Neutrophil (primary cell): Measurements from ENCODE around the gene NR4A3.

Experiments
- H3K27ac ChIP-seq: fragments of 200-600 bp; sonication (generic); 2 replicates; pipeline ENCODE4 v1.5.1; 2016; ENCODE audit warnings: mild to moderate bottlenecking, moderate library complexity
- H3K27me3 ChIP-seq: fragments of 200-600 bp; sonication (generic); 2 replicates; pipeline ENCODE4 v1.6.0; 2016; ENCODE audit warnings: mild to moderate bottlenecking
- H3K36me3 ChIP-seq: fragments of 200-600 bp; sonication (generic); 2 replicates; pipeline ENCODE4 v1.5.1; 2017
- H3K4me1 ChIP-seq, 2 experiments: fragments of 200-600 bp in 1 of 2; sonication (generic) in 1 of 2; 1 replicate in 1 of 2; 2 replicates in 1 of 2; pipeline versions ENCODE4 v1.5.1 to v1.6.1; 2013 to 2016; ENCODE audit warnings: low read depth in 1 of 2, low read length in 1 of 2, mild to moderate bottlenecking in 1 of 2, moderate library complexity in 1 of 2; ENCODE audit not compliant: control insufficient read depth in 1 of 2, insufficient read depth in 1 of 2
- H3K4me3 ChIP-seq, 2 experiments: fragments of 200-600 bp in 1 of 2; sonication (generic) in 1 of 2; 1 replicate in 1 of 2; 2 replicates in 1 of 2; pipeline ENCODE4 v1.5.1; 2013 to 2016; ENCODE audit warnings: low read depth in 1 of 2, low read length in 1 of 2, mild to moderate bottlenecking in 1 of 2, moderate library complexity in 1 of 2
- H3K9me3 ChIP-seq: fragments of 200-600 bp; sonication (generic); 2 replicates; pipeline ENCODE4 v1.5.1; 2016
- CTCF ChIP-seq: fragments of 200-600 bp; sonication (generic); IDR thresholded peaks from 2 replicates; pipeline ENCODE4 v1.5.1; 2016; ENCODE audit warnings: antibody characterized with exemption

Gene NR4A3

GRCh38 chr9:99825172-99826046 lies 3.7 kb downstream of the NR4A3 start:
- H3K4me3 ChIP-seq: peak overlapping the region; percentile 78 to 99

GRCh38 chr9:99826579-99826978 lies 4.9 kb downstream of the NR4A3 start:
- Histone ChIP-seq H3K27ac (no peak overlapping the region), H3K4me3 (no peak overlapping the region), H3K4me1 (peaks cover 49 to 60% of the 10 kb centered on the region in 2 experiments), H3K36me3 (no peaks in the 10 kb centered on the region), H3K27me3 (peaks cover 98% of the 10 kb centered on the region), H3K9me3 (no peaks in the 10 kb centered on the region)
- no peak for TF ChIP-seq CTCF

More at GRCh38 chr9:99825172-99826046, 3.7 kb downstream of the NR4A3 start:
- Histone ChIP-seq H3K36me3 (no peaks in the 10 kb centered on the region), H3K9me3 (no peaks in the 10 kb centered on the region), H3K27ac (peak overlapping the region; percentile 13), H3K27me3 (peaks cover 86% of the 10 kb centered on the region), H3K4me1 (peaks cover 59 to 69% of the 10 kb centered on the region in 2 experiments)
- TF ChIP-seq CTCF: no peak

- H3K4me3 ChIP-seq: no peak overlapping the region
- no peak overlapping the region for H3K27ac ChIP-seq
- H3K4me1 ChIP-seq: peaks cover 46 to 55% of the 10 kb centered on the region in 2 experiments
- peaks cover 100% of the 10 kb centered on the region for H3K27me3 ChIP-seq
- no peak for TF ChIP-seq CTCF
- no peaks in the 10 kb centered on the region for H3K9me3 ChIP-seq
- no peaks in the 10 kb centered on the region for H3K36me3 ChIP-seq
Measured at GRCh38 chr9:99827244-99827643, 5.6 kb downstream of the NR4A3 start.

- no peaks in the 10 kb centered on the region for H3K36me3 ChIP-seq
Measured at GRCh38 chr9:99828054-99828416, 6.3 kb downstream of the NR4A3 start.

GRCh38 chr9:99828417-99829176 lies 6.9 kb downstream of the NR4A3 start:
- Histone ChIP-seq H3K4me3 (no peak overlapping the region), H3K9me3 (no peaks in the 10 kb centered on the region), H3K36me3 (no peaks in the 10 kb centered on the region), H3K27me3 (peaks cover 100% of the 10 kb centered on the region), H3K4me1 (peaks cover 33 to 42% of the 10 kb centered on the region in 2 experiments), H3K27ac (no peak overlapping the region)
- TF ChIP-seq CTCF: no peak

More at GRCh38 chr9:99828054-99828416, 6.3 kb downstream of the NR4A3 start:
- peaks cover 38 to 47% of the 10 kb centered on the region in 2 experiments for H3K4me1 ChIP-seq
- peaks cover 100% of the 10 kb centered on the region for H3K27me3 ChIP-seq
- H3K27ac ChIP-seq: no peak overlapping the region
- H3K4me3 ChIP-seq: no peak overlapping the region
- no peak for TF ChIP-seq CTCF
- no peaks in the 10 kb centered on the region for H3K9me3 ChIP-seq
